ENCODE data around the gene ZHX3.

ZHX3 gene

DNA sequence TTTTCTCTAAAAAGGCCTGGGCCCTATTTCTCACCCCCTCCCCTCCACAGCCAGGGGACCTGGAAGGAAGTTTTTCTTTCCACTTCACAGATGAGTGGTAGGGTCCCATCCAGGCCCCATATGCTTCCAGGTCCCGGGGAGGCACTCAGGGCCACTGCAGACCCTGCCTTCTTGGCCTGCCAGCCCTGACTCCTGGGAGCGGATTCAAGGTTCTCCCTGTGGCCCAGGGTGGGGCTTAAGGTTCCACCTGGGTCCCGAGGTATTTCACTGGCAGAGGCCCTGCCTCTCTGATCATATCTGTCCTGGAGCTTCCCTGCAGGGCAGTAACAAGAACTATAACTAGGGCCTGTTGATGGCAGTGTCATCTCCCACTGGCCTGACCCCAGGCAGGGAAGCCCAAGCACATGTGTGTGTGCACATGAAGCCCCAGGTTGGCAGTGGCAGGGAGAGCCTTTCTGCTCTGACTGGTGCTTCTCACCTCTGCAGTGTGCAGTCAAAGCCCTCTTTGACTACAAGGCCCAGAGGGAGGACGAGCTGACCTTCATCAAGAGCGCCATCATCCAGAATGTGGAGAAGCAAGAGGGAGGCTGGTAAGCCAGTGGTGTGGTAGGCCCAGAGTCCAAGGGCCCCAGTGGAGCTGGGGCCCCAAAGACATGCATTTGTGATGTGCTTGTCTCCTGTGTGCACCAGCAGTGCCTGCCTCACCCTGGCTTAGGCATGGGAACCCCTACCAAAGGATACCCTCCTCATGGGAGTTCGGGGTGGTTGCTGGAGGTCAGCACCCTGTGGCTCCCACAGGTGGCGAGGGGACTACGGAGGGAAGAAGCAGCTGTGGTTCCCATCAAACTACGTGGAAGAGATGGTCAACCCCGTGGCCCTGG is 149.0 kb downstream of the ZHX3 start:
- no peak for TF ChIP-seq CTCF (IDR thresholded peaks at IDR 0.05)

- no peak for TF ChIP-seq CTCF (IDR thresholded peaks at IDR 0.05)
Observed at GRCh38 chr20:41167481-41168253, 149.9 kb downstream of the ZHX3 start.

- TF ChIP-seq CTCF (IDR thresholded peaks at IDR 0.05) = no peak
Observed at GRCh38 chr20:41167118-41167470, 150.4 kb downstream of the ZHX3 start.

DNA sequence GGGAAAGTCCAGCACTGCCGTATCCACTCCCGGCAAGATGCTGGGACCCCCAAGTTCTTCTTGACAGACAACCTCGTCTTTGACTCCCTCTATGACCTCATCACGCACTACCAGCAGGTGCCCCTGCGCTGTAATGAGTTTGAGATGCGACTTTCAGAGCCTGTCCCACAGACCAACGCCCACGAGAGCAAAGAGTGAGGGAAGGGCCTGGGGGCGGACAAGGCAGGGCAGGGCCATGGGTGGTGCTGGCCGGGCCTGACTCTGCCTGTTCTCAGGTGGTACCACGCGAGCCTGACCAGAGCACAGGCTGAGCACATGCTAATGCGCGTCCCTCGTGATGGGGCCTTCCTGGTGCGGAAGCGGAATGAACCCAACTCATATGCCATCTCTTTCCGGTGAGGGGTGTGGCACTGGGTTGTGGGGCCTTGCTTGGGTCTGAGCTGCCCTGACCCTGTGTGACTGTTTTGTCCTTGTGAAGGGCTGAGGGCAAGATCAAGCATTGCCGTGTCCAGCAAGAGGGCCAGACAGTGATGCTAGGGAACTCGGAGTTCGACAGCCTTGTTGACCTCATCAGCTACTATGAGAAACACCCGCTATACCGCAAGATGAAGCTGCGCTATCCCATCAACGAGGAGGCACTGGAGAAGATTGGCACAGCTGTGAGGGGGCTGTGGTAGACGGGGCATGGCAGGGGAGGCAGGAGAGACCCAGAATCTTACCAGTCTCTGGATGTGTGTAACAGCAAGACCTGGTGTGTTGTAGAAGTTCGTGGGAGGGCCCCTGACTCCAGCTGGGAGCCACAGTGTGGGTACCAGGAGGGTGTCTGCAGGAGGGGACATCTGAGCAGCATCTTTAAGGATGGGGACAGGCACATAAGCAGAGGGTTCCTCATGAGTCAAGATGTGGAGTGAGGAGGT is 151.1 kb downstream of the ZHX3 start:
- no peak for TF ChIP-seq CTCF (IDR thresholded peaks at IDR 0.05)

DNA sequence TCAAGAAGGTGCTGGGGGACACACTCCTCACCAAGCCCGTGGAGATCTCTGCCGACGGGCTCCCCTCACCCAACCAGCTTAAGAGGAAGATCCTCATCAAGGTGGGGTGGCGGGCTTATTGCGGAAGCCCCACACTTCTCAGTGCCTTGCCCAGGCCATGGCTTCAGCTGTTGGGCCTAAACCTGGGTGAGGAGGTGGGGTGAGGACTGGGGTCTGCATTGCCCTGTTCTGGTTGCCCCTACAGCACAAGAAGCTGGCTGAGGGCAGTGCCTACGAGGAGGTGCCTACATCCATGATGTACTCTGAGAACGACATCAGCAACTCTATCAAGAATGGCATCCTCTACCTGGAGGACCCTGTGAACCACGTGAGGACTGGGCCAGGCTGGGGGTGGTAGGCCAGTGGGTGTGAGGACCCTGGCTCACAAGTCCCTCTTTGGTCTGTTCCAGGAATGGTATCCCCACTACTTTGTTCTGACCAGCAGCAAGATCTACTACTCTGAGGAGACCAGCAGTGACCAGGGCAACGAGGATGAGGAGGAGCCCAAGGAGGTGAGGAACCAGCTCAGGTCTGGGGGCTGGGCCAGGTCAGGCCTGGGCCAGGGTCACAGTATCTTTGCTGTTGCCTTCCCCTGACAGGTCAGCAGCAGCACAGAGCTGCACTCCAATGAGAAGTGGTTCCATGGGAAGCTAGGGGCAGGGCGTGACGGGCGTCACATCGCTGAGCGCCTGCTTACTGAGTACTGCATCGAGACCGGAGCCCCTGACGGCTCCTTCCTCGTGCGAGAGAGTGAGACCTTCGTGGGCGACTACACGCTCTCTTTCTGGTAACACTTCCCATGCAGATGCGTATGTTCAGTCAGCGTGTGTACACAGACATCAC is 152.3 kb downstream of the ZHX3 start:
- TF ChIP-seq CTCF (IDR thresholded peaks at IDR 0.05) = no peak

DNA sequence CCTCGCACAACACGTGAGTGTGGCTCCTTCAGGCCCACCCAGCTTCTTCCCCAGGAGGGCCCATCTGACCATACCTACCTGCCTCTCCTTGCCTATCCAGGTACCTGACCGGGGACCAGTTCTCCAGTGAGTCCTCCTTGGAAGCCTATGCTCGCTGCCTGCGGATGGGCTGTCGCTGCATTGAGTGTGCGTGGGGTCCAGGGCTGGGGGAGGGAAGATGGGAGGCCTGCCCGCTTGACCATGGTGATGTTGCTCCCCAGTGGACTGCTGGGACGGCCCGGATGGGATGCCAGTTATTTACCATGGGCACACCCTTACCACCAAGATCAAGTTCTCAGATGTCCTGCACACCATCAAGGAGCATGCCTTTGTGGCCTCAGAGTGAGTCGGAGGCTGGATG is 153.7 kb downstream of the ZHX3 start:
- no peak for TF ChIP-seq CTCF (IDR thresholded peaks at IDR 0.05)
